Measurements from ENCODE around the gene CPN2. TPM values are rescaled to one million over a fixed set of nuclear protein-coding genes. Genes with fewer than 3 reads are reported as not detected.

The CPN2 gene
- total and polyA plus RNA-seq, 2 of the 8 experiments (the other 6 are each of a cell fraction or from before 2014, with no cell fraction given), result 0.03 TPM; not detected in 1

DNA sequence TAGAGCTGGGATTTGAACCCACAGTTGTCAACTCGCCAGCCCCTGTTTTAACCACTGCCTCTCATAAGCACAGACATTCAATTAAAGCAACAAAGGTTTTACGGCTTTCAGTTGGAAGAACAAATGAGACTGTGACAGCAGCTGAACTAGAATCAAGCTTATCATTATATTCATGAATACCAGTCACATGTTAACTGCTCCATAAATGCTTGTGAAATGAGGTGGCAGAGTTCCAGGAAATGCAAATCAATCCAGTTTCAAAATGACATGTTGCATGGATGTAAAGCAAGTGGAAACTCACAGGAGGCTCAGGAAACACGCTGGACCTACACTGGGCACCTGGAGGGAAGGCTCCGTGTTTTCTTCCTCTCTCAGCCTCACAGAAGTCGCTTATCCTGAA, 44.1 kb upstream of the CPN2 start:
- no peak overlapping the region for H2BK120ac ChIP-seq (replicated peaks; ENCODE audit: low read depth, low read length)
- H3K14ac ChIP-seq (ENCODE audit: insufficient read length), result no peak overlapping the region
- H4K5ac ChIP-seq (ENCODE audit: insufficient read length, low read depth, low read length), result no peak overlapping the region
- no peak for FAIRE-seq
- DNase-seq (ENCODE audit: low read depth in 1 of 2, low spot score in 2 of 2), result peak in 1 of 2 experiments; percentile 36
- H4K20me1 ChIP-seq (replicated peaks in 1 of 2; ENCODE audit: control insufficient read depth in 1 of 2, insufficient read depth in 2 of 2, low read length in 2 of 2), result no peaks in the 10 kb centered on the region
- H4K91ac ChIP-seq (replicated peaks; ENCODE audit: insufficient read length, low read length), result no peak overlapping the region
- H3K23ac ChIP-seq (ENCODE audit: insufficient read length), result no peak overlapping the region
- H3K4me3 ChIP-seq (ENCODE audit: extremely low read depth in 1 of 4, insufficient read depth in 2 of 4, low read depth in 3 of 4, low read length in 4 of 4), result no peak overlapping the region
- no peak overlapping the region for H2BK20ac ChIP-seq (ENCODE audit: low read length)
- POLR2A ChIA-PET (ENCODE audit: partially characterized antibody), result interaction anchor here (1.8 kb wide), 1 partner anchor 13 kb away, joined by 6 read pairs; no protein-coding TSS in a partner anchor
- no peaks in the 10 kb centered on the region for H3K36me3 ChIP-seq (ENCODE audit: control insufficient read depth in 2 of 4, insufficient read depth in 4 of 4, low read length in 3 of 4)
- no peak overlapping the region; a peak in 1 of 4 replicates for H3K4me2 ChIP-seq (ENCODE audit: insufficient read depth in 1 of 2, low read depth in 2 of 2, low read length in 2 of 2)
- peaks cover 0 to 11% (median 5%) of the 10 kb centered on the region in 4 experiments; a peak in 5 of 7 replicates for H3K4me1 ChIP-seq (replicated peaks in 1 of 4; ENCODE audit: control insufficient read depth in 3 of 4, insufficient read depth in 4 of 4, low read length in 3 of 4)
- no peak overlapping the region for H3K27ac ChIP-seq (ENCODE audit: low read depth, low read length)
- no peak overlapping the region for H2BK5ac ChIP-seq (ENCODE audit: low read depth, low read length)
- H2AFZ ChIP-seq (ENCODE audit: low read length), result no peak overlapping the region
- peaks cover 16 to 35% (median 25%) of the 10 kb centered on the region in 4 experiments for H3K27me3 ChIP-seq (replicated peaks in 1 of 4; ENCODE audit: control insufficient read depth in 3 of 4, extremely low read depth in 1 of 4, insufficient read depth in 3 of 4, low read length in 3 of 4)
- H3K23me2 ChIP-seq (ENCODE audit: low read depth, low read length), result peaks cover 3% of the 10 kb centered on the region
- no peak overlapping the region; the same call in 1 of the 2 replicates for H2BK15ac ChIP-seq (ENCODE audit: low read length)
- CTCF ChIA-PET (ENCODE audit: partially characterized antibody), result interaction anchor here (0.9 to 6.7 kb wide), 9 partner anchors 8 to 60 kb away, joined by 3 to 122 read pairs (median 6); partner anchors contain the start of gene LRRC15
- 80% methylated on average over 5 of the region's 5 CpGs; no CpG with 5 or more reads in 1 of the 2 experiments for WGBS, 2 experiments (ENCODE audit: extremely low coverage in 1 of 2, insufficient coverage in 1 of 2, insufficient read length in 1 of 2, insufficient replicate concordance in 2 of 2, low coverage in 1 of 2, low lambda C conversion rate in 2 of 2, missing lambda C conversion rate in 1 of 2)
- no peaks in the 10 kb centered on the region for H3K79me1 ChIP-seq (ENCODE audit: low read depth, low read length)
- no peaks in the 10 kb centered on the region for H3K79me2 ChIP-seq (ENCODE audit: control insufficient read depth in 1 of 2, insufficient read depth in 2 of 2, low read length in 2 of 2)
- no peak overlapping the region for H3K4ac ChIP-seq (replicated peaks; ENCODE audit: insufficient read length, low read depth, low read length)
- no peak overlapping the region for H3K56ac ChIP-seq (replicated peaks; ENCODE audit: insufficient read length, low read depth, low read length)
- no peak overlapping the region for H4K8ac ChIP-seq (ENCODE audit: extremely low read depth, insufficient read depth, low read length)
- peaks cover 4% of the 10 kb centered on the region in 2 experiments; a peak in 2 of 4 replicates for H3K9me3 ChIP-seq (ENCODE audit: insufficient read depth in 2 of 2, low read depth in 1 of 2, low read length in 1 of 2)
- H2AK5ac ChIP-seq (ENCODE audit: low read depth, low read length), result no peak overlapping the region
- H3K9ac ChIP-seq (replicated peaks in 1 of 4; ENCODE audit: extremely low read depth in 1 of 4, low read depth in 3 of 4, low read length in 3 of 4), result no peak overlapping the region
- no peak overlapping the region for H2BK12ac ChIP-seq (ENCODE audit: low read depth, low read length)
- H3K18ac ChIP-seq (ENCODE audit: extremely low read depth, low read length), result no peak overlapping the region
- no peak for TF ChIP-seq SP1 (IDR thresholded peaks at IDR 0.05; ENCODE audit: low read depth, low read length)
- no peak for TF ChIP-seq SIX5 (IDR thresholded peaks at IDR 0.05; ENCODE audit: low read depth, low read length)
- no peak for TF ChIP-seq TCF12 (IDR thresholded peaks at IDR 0.05; ENCODE audit: low read depth, low read length)
- TF ChIP-seq YY1 (IDR thresholded peaks at IDR 0.05; ENCODE audit: low read depth, low read length), result no peak

All from H1 (cell line).